Spleen (tissue), 7 donors: ENCODE measurements around the gene SPATA16.

Source experiments
- CTCF ChIP-seq, 11 experiments: fragments of 200-600 bp in 7 of 11; fragments of 450-650 bp in 4 of 11; sonication (generic) in 4 of 11; IDR thresholded peaks in 8 of 11; conservative IDR thresholded peaks in 3 of 11; 1 replicate in 7 of 11; 2 replicates in 4 of 11; pipeline versions ENCODE4 v1.4.0 to v1.8.0; 2016 to 2021; ENCODE audit warnings: antibody characterized with exemption in 11 of 11, inconsistent platforms in 4 of 11, mild to moderate bottlenecking in 1 of 11
- POLR2A ChIP-seq, 3 donors: fragments of 450-650 bp; IDR thresholded peaks; one replicate each; pipeline ENCODE4 v1.5.1; 2017; ENCODE audit warnings: antibody characterized with exemption in 3 of 3, mild to moderate bottlenecking in 1 of 3
- donor health status: DM: no; HTN: no; CAD: no; lungs with moderate emphysema.
- donor health status: DM: no; HTN: no; CAD: no.
- donor health status: DM: no; HTN: no; CAD: no.

GRCh38 chr3:173111321-173111720, 29.7 kb downstream of the SPATA16 start:
- TF ChIP-seq POLR2A (IDR thresholded peaks at IDR 0.05) = no peak
- no peak for TF ChIP-seq CTCF (IDR thresholded peaks at IDR 0.05 in 8 of 11, conservative IDR thresholded peaks at IDR 0.05 in 3 of 11)
